Gastroesophageal sphincter (tissue), 3 donors: Measurements from ENCODE around the gene CERT1.

Experiments used
- CTCF ChIP-seq, 4 experiments: fragments of 200-600 bp in 2 of 4; fragments of 450-650 bp in 2 of 4; sonication (generic) in 1 of 4; IDR thresholded peaks; one replicate each; pipeline ENCODE4 v1.5.1; 2017 to 2019; ENCODE audit warnings: antibody characterized with exemption in 4 of 4, mild to moderate bottlenecking in 2 of 4, moderate library complexity in 2 of 4
- POLR2A ChIP-seq, 2 donors: fragments of 450-650 bp; IDR thresholded peaks; one replicate each; pipeline ENCODE4 v1.6.1; 2017; ENCODE audit warnings: antibody characterized with exemption in 2 of 2, mild to moderate bottlenecking in 2 of 2, moderate library complexity in 1 of 2
- POLR2AphosphoS5 ChIP-seq: sonication (generic); formaldehyde crosslinking; IDR thresholded peaks from one replicate; pipeline ENCODE4 v1.6.1; 2017; ENCODE audit warnings: antibody characterized with exemption

GRCh38 chr5:75472973-75473372 is 38.5 kb downstream of the CERT1 start:
- TF ChIP-seq CTCF (IDR thresholded peaks at IDR 0.05): no peak
- no peak for TF ChIP-seq POLR2A (IDR thresholded peaks at IDR 0.05)
- no peak for TF ChIP-seq POLR2AphosphoS5
